NT2/D1 (cell line): ENCODE data around the gene BMPER.

ENCODE experiments used
- DNase-seq: peaks from one replicate; pipeline ENCODE4 v3.0.0-alpha.2; 2011; ENCODE audit warnings: low read depth, low spot score
- H3K27me3 ChIP-seq: 2 replicates; pipeline ENCODE4 v1.6.0; 2011; ENCODE audit warnings: mild to moderate bottlenecking; ENCODE audit not compliant: insufficient read length, insufficient read depth
- H3K36me3 ChIP-seq: 2 replicates; pipeline ENCODE4 v1.6.1; 2011; ENCODE audit warnings: mild to moderate bottlenecking, low read length, mixed read lengths; ENCODE audit not compliant: insufficient read depth, insufficient read length
- H3K4me1 ChIP-seq: 2 replicates; pipeline ENCODE4 v1.5.1; 2011; ENCODE audit not compliant: insufficient read depth, insufficient read length
- H3K4me3 ChIP-seq: 2 replicates; pipeline ENCODE4 v1.5.1; 2011; ENCODE audit warnings: low read depth; ENCODE audit not compliant: insufficient read length
- H3K9ac ChIP-seq: 2 replicates; pipeline ENCODE4 v1.6.0; 2011; ENCODE audit warnings: low read depth; ENCODE audit not compliant: insufficient read length
- H3K9me3 ChIP-seq: 2 replicates; pipeline ENCODE4 v1.5.1; 2011; ENCODE audit warnings: mild to moderate bottlenecking, low read length; ENCODE audit not compliant: insufficient read depth
- SUZ12 ChIP-seq: IDR thresholded peaks from 2 replicates; pipeline ENCODE4 v1.6.1; 2011; ENCODE audit not compliant: insufficient read length, insufficient read depth; ENCODE audit errors: extremely low read depth
- YY1 ChIP-seq: IDR thresholded peaks from 2 replicates; pipeline ENCODE4 v1.6.1; 2011; ENCODE audit not compliant: insufficient read length, insufficient read depth
- ZNF274 ChIP-seq: IDR thresholded peaks from 2 replicates; pipeline ENCODE4 v1.6.1; 2011; ENCODE audit warnings: mild to moderate bottlenecking, low read depth, low read length

The BMPER gene

GRCh38 chr7:33964417-33965182, 59.3 kb downstream of the BMPER start:
- Histone ChIP-seq H3K36me3 (no peaks in the 10 kb centered on the region), H3K4me1 (no peaks in the 10 kb centered on the region), H3K4me3 (no peak overlapping the region), H3K27me3 (no peaks in the 10 kb centered on the region), H3K9ac (no peak overlapping the region), H3K9me3 (no peaks in the 10 kb centered on the region)
- TF ChIP-seq ZNF274 (no peak), YY1 (no peak), SUZ12 (no peak)
- no peak for DNase-seq

DNA sequence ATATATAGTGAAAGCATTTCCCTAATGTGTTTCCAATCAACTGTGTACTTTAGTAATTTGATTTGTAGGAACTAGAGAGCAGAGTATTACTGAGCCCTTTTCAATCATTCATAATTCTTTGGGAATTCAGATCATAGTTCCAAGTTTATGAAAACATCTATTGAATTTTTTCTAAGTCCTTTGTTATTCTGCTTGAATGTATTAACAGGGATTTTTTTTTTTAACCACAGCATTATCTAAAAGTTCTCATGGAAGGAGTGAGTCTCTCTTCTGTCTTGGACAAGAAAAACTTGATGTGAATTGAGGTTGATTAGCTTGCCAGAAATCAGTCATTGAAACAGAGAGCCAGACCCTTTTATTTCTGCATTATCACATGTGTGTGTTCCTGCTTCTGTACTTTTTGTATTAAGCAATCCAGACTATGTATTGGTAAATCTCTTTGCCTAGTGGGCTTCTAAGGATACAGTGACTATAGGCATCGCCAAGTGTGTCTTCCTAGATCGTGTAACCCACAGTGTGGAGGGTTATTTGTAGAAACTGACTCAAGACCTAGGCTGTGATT, 59.9 kb downstream of the BMPER start:
- H3K4me3 ChIP-seq = no peak overlapping the region
- no peak for DNase-seq
- no peaks in the 10 kb centered on the region for H3K36me3 ChIP-seq
- H3K9me3 ChIP-seq = no peaks in the 10 kb centered on the region
- no peak overlapping the region for H3K9ac ChIP-seq
- H3K4me1 ChIP-seq = no peaks in the 10 kb centered on the region
- H3K27me3 ChIP-seq = no peaks in the 10 kb centered on the region
- no peak for TF ChIP-seq ZNF274

DNA sequence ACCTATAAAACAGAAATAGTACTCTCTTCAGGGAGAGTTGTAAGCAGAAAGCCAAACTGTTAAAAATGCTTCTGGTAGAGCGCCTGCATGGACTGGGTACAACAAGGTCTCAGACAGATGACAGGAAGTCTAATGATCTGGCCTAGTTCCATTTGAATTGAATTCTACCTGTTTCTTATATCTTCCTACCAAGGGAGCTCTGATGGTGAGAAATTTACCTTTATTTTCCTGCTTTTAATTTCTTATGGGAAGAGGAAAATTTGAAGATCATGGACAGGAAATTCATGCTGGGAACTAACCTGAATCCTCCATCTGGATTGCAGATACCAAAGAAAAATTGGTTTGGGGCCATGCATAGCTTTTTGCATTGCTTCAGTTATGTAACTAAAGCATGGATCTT, 63.3 kb downstream of the BMPER start:
- no peak for DNase-seq
- no peaks in the 10 kb centered on the region for H3K36me3 ChIP-seq
- no peaks in the 10 kb centered on the region for H3K9me3 ChIP-seq
- TF ChIP-seq SUZ12 (no peak), YY1 (no peak), ZNF274 (no peak)
- no peak overlapping the region for H3K4me3 ChIP-seq
- no peak overlapping the region for H3K9ac ChIP-seq
- H3K27me3 ChIP-seq = no peaks in the 10 kb centered on the region
- H3K4me1 ChIP-seq = no peaks in the 10 kb centered on the region

DNA sequence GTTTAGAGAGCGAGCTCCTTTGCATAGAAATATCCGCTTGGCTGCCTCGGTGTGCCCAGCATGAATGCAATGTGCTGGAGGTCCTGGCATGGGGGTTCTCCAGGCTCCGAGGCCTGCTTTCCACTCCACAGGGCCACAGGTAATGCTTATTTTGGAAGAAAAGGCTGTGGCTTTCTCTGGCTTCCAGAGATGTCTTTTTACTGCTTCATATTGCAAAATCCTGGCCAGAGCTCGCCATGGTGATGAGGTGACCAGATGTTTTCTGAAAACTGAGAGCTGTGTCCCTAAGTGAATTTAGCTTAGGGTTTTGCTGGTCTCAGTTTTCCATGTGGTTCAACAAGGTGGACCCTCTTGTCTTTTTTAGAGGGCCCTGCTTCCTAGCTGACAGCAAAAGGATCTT, 65.2 kb downstream of the BMPER start:
- no peak overlapping the region for H3K9ac ChIP-seq
- H3K4me3 ChIP-seq = no peak overlapping the region
- no peak for DNase-seq
- no peaks in the 10 kb centered on the region for H3K9me3 ChIP-seq
- H3K27me3 ChIP-seq = no peaks in the 10 kb centered on the region
- no peak for TF ChIP-seq ZNF274
- no peak for TF ChIP-seq SUZ12
- TF ChIP-seq YY1 = no peak
- no peaks in the 10 kb centered on the region for H3K36me3 ChIP-seq
- no peaks in the 10 kb centered on the region for H3K4me1 ChIP-seq

GRCh38 chr7:33971106-33971505, 65.8 kb downstream of the BMPER start:
- Histone ChIP-seq H3K4me3 (no peak overlapping the region), H3K4me1 (no peaks in the 10 kb centered on the region), H3K9ac (no peak overlapping the region), H3K9me3 (no peaks in the 10 kb centered on the region), H3K36me3 (no peaks in the 10 kb centered on the region), H3K27me3 (no peaks in the 10 kb centered on the region)
- no peak for TF ChIP-seq YY1
- TF ChIP-seq ZNF274 = no peak
- no peak for TF ChIP-seq SUZ12
- no peak for DNase-seq

DNA sequence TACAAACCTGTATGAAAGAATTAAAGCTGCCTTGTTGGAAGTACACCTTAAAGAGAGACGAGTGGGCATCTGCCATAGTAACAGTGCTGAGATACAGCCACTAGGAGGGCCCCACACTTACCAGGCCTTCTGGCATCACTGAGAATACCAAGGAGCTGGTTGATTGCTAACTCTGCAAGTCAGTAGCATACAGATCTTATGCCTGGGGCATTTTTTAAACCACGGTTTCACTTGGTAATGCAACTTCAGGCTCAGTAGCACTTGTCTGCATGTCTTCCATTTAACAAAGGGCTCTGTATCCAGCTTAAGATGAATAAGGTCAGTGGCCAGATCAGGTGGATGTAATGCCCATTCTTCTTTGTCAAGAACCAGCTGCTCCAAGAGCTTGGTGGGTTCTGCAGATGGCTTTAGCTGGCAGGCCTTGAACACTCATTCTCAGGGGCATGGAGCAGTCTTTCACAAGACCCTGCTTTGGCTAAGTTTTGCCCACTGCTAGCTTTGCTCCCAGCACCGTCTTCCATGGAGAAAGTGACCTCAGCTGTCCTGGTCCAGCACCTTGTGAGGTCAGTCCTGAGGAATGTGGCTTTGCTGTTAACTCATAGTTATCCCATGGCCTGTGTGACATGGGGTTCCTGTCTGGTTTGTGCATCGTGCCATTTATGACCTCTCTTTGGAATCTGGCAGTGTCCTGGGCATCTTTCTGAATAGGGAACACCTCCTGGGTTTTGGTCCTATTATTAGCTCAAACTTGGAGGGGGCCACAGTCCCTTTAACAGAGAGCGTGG, 68.1 kb downstream of the BMPER start:
- no peak for TF ChIP-seq ZNF274
- TF ChIP-seq SUZ12 = no peak
- TF ChIP-seq YY1 = no peak
- no peak overlapping the region for H3K9ac ChIP-seq
- no peaks in the 10 kb centered on the region for H3K4me1 ChIP-seq
- no peak overlapping the region for H3K4me3 ChIP-seq
- DNase-seq = no peak
- H3K9me3 ChIP-seq = no peaks in the 10 kb centered on the region
- H3K36me3 ChIP-seq = peaks cover 3% of the 10 kb centered on the region
- no peaks in the 10 kb centered on the region for H3K27me3 ChIP-seq

DNA sequence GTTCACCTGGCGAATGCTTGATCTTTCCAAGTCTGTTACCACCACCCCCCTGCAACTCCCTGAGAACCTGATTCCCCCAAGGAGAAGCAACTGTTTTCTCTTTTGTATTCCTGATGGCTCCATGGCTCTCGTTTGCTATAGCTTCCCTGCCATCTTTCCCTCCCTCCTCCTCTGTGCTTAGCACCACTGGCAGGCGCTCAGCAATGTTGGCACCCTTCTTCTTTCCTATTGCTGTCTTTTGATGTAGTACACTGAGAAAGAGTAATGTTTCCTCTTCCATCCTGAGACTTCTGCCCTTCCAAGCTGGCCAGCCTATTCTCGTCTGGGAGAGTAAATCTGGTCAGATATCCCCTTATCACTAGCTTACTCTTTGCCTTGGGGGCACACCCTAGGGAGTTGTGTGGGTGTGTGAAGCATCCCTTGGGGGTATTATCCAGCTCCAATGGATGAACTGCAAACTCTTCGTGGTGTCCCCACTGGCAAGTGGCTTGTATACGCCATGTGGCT, 74.0 kb downstream of the BMPER start:
- no peak for DNase-seq
- Histone ChIP-seq H3K9me3 (no peaks in the 10 kb centered on the region), H3K4me3 (no peak overlapping the region), H3K36me3 (peaks cover 3% of the 10 kb centered on the region), H3K4me1 (no peaks in the 10 kb centered on the region), H3K9ac (no peak overlapping the region), H3K27me3 (no peaks in the 10 kb centered on the region)
- TF ChIP-seq YY1 = no peak
- TF ChIP-seq ZNF274 = no peak
- no peak for TF ChIP-seq SUZ12
